Adrenal gland (tissue), 12 donors: ENCODE measurements around the gene COL18A1. TPM values are rescaled to one million over a fixed set of nuclear protein-coding genes. Genes with fewer than 3 reads are reported as not detected.

Experiments
- DNase-seq, 7 donors: peaks; one replicate each; pipeline ENCODE4 v3.0.0-alpha.2; 2019 to 2020
- H3K27ac ChIP-seq, 5 donors: fragments of 200-600 bp; sonication (generic) in 4 of 5; 1 replicate in 3 of 5; 2 replicates in 2 of 5; pipeline versions ENCODE4 v1.5.1 to v1.8.0; 2016 to 2020; ENCODE audit warnings: mild to moderate bottlenecking in 1 of 5
- H3K27me3 ChIP-seq: fragments of 200-600 bp; 2 replicates; pipeline ENCODE4 v1.8.0; 2021
- H3K36me3 ChIP-seq, 2 donors: fragments of 200-600 bp; replicated peaks in 1 of 2; 1 replicate in 1 of 2; 2 replicates in 1 of 2; pipeline versions ENCODE4 v1.5.1 to v1.8.0; 2018 to 2022
- H3K4me1 ChIP-seq, 2 donors: fragments of 200-600 bp; replicated peaks in 1 of 2; 1 replicate in 1 of 2; 2 replicates in 1 of 2; pipeline versions ENCODE4 v1.5.1 to v1.8.0; 2018 to 2021
- H3K4me3 ChIP-seq, 4 donors: fragments of 200-600 bp; sonication (generic) in 3 of 4; one replicate each; pipeline ENCODE4 v1.5.1; 2016 to 2018
- H3K9me3 ChIP-seq, 3 donors: fragments of 200-600 bp; sonication (generic) in 1 of 3; replicated peaks in 1 of 3; 1 replicate in 2 of 3; 2 replicates in 1 of 3; pipeline versions ENCODE4 v1.5.1 to v1.8.0; 2016 to 2021
- CTCF ChIP-seq, 6 experiments: fragments of 450-650 bp in 4 of 6; fragments of 200-600 bp in 2 of 6; sonication (generic) in 1 of 6; IDR thresholded peaks; 1 replicate in 5 of 6; 2 replicates in 1 of 6; pipeline versions ENCODE4 v1.5.1 to v1.8.0; 2016 to 2021; ENCODE audit warnings: antibody characterized with exemption in 6 of 6, mild to moderate bottlenecking in 2 of 6, moderate library complexity in 1 of 6
- POLR2A ChIP-seq, 2 donors: fragments of 450-650 bp; IDR thresholded peaks; one replicate each; pipeline ENCODE4 v1.6.1; 2017; ENCODE audit warnings: antibody characterized with exemption in 2 of 2, mild to moderate bottlenecking in 2 of 2, moderate library complexity in 1 of 2
- WGBS, 4 donors: extraction: QIAGEN DNeasy Blood & Tissue Kit in 2 of 4; methylation state at CpG; one replicate each; pipeline versions ENCODE4 v1.1.5 to v1.1.7; 2013 to 2017; 5-methylcytosine and 5-hydroxymethylcytosine counted together
- intact Hi-C, 2 donors: fragments of 100-400 bp; cut with DNase I; formaldehyde crosslinking; loops; one replicate each; pipeline versions ENCODE4 v1.14.1 to v1.15.0; 2022 to 2023
- polyA plus RNA-seq, 3 donors: library from polyadenylated mRNA; stranded (reverse); fragments of 200-250 nt in 2 of 3; fragments of 350-450 nt in 1 of 3; fragmentation: Illumina TruSeq in 1 of 3; extraction: RNeasy Lipid Tissue Mini Kit (QIAGEN cat#74804) in 1 of 3; gene quantifications; one replicate each; pipeline ENCODE4 v1.2.3, GENCODE V29; 2013 to 2014
- total RNA-seq, 9 donors: library from RNA; depleted of rRNA in 4 of 9; stranded (reverse); fragments of >200 nt in 4 of 9; fragments of 120-200 nt in 1 of 9; fragmentation: NEBNext Ultra II Directional in 1 of 9; extraction: Animal tissue kit (Norgen Biotek cat#: 25700) in 1 of 9; gene quantifications; one replicate each; pipeline versions ENCODE4 v1.1.0 to v1.2.4, GENCODE V29; 2013 to 2023
- donor health status: healthy with polysubstance abuse.
- donor health status: Bipolar disorder and iron deficiency.
- donor health status: DM: yes; HTN: yes; CAD: no.
- donor health status: DM: no; HTN: no; CAD: no.
- donor health status: DM: no; HTN: no; CAD: no.
- donor health status: DM: yes; HTN: yes; CAD: no.

COL18A1 gene
- total and polyA plus RNA-seq, 12 donors = 10.9 to 244 (median 141) TPM

- Histone ChIP-seq H3K4me3 (no peak overlapping the region), H3K4me1 (peaks cover 0 to 4% of the 10 kb centered on the region in 2 donors), H3K27ac (no peak overlapping the region), H3K9me3 (no peaks in the 10 kb centered on the region), H3K27me3 (no peaks in the 10 kb centered on the region), H3K36me3 (no peaks in the 10 kb centered on the region)
- DNase-seq = no peak
- 86 to 94% (median 89%) methylated on average over 3 to 25 of the region's 25 CpGs for WGBS, 4 donors
- intact Hi-C loops = no loop called here
- no peak for TF ChIP-seq POLR2A (IDR thresholded peaks at IDR 0.05)
- TF ChIP-seq CTCF (IDR thresholded peaks at IDR 0.05) = no peak
Observed at GRCh38 chr21:45457161-45457831, 52.3 kb downstream of the COL18A1 start.

GRCh38 chr21:45457832-45458172 lies 52.8 kb downstream of the COL18A1 start:
- no peak for DNase-seq
- TF ChIP-seq CTCF (IDR thresholded peaks at IDR 0.05) (no peak), POLR2A (IDR thresholded peaks at IDR 0.05) (no peak)
- Histone ChIP-seq H3K27ac (no peak overlapping the region), H3K4me3 (no peak overlapping the region), H3K36me3 (no peaks in the 10 kb centered on the region), H3K9me3 (no peaks in the 10 kb centered on the region), H3K27me3 (no peaks in the 10 kb centered on the region), H3K4me1 (peaks cover 0 to 4% of the 10 kb centered on the region in 2 donors)
- WGBS, 4 donors = 83 to 91% (median 86%) methylated on average over 1 to 9 of the region's 9 CpGs
- intact Hi-C loops = no loop called here

- intact Hi-C loops = no loop called here
- Histone ChIP-seq H3K4me3 (no peak overlapping the region), H3K27ac (no peak overlapping the region), H3K27me3 (no peaks in the 10 kb centered on the region), H3K4me1 (peaks cover 0 to 4% of the 10 kb centered on the region in 2 donors), H3K9me3 (no peaks in the 10 kb centered on the region), H3K36me3 (no peaks in the 10 kb centered on the region)
- DNase-seq = no peak
- 78 to 93% (median 90%) methylated on average over 3 to 30 of the region's 30 CpGs for WGBS, 4 donors
- TF ChIP-seq POLR2A (IDR thresholded peaks at IDR 0.05) = no peak
- no peak for TF ChIP-seq CTCF (IDR thresholded peaks at IDR 0.05)
Observed at GRCh38 chr21:45458281-45459170, 53.6 kb downstream of the COL18A1 start.

- no peaks in the 10 kb centered on the region for H3K27me3 ChIP-seq
- 83 to 98% (median 92%) methylated on average over 1 to 23 of the region's 23 CpGs for WGBS, 4 donors
- H3K9me3 ChIP-seq = no peaks in the 10 kb centered on the region
- intact Hi-C loops = no loop called here
- no peak overlapping the region for H3K4me3 ChIP-seq
- TF ChIP-seq CTCF (IDR thresholded peaks at IDR 0.05) (no peak), POLR2A (IDR thresholded peaks at IDR 0.05) (no peak)
- peaks cover 0 to 4% of the 10 kb centered on the region in 2 donors for H3K4me1 ChIP-seq
- no peaks in the 10 kb centered on the region for H3K36me3 ChIP-seq
- DNase-seq = no peak
- H3K27ac ChIP-seq = no peak overlapping the region
Observed at GRCh38 chr21:45459171-45460010, 54.4 kb downstream of the COL18A1 start.
